Ecto neural progenitor cell (in vitro differentiated cells): ENCODE measurements around the gene RAD52.

ENCODE experiments used
- DNase-seq: peaks from one replicate; pipeline ENCODE4 v3.0.0-alpha.2; 2018; ENCODE audit warnings: low spot score

RAD52 gene

DNA sequence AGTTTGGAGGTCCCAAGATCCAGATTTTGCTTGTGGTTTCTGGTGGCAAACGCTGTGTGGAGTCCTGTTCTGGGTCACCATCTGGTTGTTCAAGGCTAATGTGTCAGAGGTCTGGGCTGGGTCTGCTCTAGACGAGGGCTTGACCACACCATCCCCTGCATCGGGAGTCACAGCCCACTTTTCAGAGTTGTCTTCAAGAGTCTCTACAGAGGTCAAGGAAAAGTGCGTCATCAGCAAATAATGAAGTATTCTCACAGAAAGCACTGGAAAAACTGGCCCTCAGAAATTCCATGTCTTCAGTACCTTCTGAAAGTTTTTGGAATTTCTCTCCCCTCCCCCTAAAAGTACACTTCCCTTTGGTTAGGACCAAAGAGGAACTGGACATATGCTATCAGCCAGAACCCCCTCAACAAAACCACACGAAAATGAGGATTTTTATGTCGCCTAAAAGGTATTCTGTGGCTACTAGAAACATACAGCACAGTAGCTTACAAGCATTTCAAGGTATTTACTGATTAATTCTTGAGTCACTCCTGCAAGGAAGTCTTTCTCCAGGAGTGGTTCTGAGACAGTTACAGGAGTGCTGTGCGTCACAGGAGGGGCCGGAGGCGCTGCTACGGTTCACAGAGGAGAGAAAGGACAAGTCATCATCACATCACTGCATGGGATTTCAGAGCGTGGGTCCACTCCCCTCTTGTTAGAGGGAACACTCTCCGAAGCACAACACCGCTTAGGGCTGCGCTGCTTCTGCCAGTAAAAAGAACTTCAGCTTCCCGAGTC, 35.4 kb downstream of the RAD52 start:
- no peak for DNase-seq

DNA sequence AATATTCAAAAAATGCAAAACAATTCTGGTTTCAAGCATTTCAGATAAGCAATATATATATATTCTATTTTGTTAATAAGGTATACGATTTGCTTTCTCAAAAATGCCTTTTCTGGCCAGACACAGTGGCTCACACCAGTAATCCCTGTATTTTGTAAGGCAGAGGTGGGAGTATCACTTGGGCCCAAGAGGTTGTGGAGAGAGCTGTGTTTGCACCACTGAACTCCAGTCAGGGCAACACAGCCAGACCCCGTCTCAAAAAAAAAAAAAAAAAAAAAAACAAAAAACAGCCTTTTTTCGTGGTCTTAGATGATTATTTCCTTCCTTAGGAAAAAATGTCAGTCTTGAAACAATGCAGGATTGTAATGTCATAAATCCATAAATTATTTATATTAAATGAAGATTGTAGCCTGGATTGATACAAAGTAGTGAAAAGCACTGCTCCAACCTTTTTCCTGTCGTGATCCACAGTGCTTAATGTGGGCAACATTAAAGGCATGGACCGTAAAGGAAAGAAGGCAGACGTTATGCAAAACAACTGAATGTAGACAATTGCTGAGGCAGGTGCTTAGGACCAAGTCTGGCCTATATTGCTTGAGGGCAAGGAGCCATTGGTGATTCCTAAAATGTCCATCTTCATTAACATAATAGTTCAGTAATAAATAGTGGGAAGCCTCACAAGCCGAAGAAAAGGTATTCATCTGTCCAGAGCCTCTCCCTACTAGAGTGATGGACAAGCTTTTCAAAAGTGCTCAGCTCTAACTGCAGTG, 36.8 kb downstream of the RAD52 start:
- no peak for DNase-seq

DNA sequence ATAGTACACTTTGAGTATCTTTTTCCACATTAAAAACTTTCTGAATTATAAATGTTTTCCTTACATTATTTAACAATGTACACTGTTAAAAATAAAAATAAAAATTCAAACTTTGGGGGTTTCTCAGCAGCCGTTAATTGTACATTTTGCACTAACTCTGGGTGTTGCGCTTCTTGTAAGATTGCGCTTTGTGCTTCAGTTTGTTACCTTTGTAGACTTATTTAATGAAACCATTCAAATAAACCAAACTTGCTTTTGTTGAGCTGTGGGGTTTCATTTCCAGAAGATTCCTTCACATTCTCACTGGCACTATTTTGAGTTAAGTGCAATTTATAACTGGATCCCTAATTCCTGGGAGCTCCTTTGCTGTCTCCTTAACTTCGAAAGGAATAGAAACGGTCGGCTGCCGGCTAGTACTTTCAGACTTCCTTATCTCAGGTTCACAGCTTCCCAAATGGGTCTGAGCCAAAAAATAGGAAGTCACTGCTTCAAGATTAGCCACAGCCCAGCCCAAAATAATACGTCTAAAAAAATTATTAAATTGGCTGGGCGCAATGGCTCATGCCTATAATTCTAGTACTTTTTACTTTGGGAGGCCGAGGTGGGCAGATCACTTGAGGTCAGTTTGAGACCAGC, 38.2 kb downstream of the RAD52 start:
- no peak for DNase-seq

DNA sequence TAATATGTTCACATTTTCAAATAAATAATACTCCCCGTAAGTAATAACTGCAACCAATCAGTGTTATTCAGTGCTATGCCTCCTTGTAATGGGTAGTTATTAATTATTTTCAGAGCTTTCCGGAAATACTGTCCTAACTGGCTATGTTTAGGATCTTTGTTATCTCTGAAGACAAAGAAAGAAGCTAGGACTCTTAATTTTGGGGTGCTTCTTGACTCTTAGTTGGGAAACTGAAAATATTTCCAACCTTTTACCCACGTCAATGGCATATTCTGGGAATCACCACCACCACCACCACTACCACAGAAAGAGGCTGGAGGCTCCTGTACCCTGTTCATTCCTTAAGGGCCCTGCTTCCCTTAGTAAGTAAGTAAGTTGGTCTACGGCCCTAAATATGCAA, 39.1 kb downstream of the RAD52 start:
- DNase-seq = no peak

DNA sequence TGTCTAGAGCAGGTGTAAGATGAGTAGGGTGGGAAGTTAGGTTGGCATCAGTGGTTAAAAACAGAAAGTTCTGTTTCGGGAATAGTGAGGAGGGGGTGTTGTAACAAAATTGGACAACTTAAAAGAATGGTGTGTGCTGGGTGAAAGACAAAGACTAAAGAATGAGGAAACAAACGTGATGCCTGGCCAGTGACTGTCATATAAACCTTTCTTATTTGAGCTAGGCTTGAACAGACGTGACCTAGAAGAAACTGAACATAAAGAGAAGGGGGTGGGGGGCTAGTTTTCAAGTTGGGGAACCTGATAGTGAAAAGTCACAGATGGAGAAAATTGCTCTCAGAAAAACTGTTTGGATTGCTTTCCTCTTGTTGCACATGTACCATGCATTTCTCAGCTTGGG, 39.6 kb downstream of the RAD52 start:
- DNase-seq = no peak

DNA sequence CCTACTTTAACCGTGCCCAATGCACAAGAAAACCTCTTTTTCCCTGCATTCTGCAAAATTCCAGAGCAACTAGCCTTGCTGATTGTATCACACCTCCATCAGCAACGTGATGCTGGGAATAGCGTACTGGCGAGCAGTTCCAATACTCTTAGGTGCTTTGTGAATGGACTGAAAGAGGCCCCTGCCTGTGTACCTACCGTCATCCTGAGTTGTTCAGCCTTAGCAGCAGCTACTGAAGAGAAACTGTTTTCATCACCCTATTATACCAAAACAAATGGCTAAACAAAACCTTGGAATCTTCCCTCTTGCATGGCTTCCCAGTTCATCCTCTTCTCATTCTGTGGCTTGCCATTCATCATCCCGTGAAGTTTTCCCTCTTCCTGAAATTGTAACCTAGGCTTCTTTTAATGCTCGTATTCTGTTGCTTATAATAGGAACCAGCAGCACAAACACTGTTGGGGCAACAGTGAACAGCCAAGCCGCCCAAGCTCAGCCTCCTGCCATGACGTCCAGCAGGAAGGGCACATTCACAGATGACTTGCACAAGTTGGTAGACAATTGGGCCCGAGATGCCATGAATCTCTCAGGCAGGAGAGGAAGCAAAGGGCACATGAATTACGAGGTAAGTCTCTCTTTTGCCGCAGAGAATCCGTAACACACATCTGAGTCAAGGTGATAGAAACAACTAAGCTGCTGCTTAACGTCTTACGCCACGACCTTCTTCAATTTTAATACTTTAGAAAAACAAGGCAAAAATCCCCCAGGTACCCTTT, 41.9 kb downstream of the RAD52 start:
- no peak for DNase-seq

DNA sequence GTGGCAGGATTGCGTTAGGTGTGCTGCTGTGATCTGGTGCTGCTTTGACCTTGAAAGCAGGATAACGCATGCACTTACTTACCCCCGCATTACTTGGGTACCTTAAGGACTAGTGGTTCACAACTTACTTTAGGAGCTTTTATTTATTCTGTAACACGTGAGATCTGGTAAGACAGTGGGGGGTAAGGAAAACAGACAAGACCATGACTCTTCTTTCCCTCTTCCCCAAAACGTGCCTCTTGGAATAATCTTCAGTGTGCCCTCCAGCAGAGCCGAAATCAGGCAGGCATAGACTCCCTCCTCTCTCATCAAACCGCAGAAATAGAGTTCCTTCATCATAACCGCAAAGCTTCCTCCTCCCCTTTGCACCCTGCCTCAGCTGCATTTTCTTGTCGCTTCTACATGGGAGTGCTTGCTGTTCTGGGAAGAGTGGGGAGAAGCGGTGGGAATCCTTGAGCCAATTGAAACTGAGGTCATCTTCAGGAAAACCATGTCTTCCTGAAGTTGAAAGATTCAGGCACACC, 43.4 kb downstream of the RAD52 start:
- no peak for DNase-seq

DNA sequence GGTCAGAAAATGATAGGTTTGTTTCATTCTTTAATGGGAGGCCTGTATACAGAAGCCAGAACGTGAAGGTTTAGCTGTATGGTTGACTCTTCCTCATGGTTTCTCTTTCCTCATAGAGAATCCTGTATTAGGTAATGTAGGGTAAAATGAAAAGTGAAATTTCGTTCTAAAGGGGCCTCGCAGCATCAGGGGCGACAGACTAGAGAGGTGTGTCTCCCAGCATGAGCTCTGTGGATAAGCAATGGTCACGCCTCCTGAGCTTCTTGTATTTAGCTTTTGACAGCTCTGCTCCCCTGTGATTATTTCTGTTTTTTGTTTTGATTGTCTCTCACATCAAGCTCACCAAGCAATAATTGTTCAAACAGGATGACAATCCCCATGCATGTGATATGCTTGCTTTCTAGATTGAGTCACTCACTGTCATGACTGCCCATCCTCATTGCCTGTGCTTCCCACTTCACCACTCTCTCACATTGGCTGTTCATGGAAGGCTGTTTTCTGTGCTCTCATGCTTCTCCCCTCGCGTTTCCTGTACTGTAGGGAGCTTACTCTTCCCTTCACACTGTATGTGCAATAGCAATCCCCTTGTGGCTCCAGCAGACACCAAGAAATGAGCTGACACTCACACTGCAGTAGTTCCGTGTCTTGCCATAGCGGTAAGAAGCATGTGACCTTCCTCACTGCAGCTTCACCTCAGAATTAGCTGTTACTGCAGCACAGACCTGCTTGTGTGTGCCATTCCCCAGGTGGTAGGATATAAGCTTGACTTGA, 44.0 kb downstream of the RAD52 start:
- DNase-seq = no peak

DNA sequence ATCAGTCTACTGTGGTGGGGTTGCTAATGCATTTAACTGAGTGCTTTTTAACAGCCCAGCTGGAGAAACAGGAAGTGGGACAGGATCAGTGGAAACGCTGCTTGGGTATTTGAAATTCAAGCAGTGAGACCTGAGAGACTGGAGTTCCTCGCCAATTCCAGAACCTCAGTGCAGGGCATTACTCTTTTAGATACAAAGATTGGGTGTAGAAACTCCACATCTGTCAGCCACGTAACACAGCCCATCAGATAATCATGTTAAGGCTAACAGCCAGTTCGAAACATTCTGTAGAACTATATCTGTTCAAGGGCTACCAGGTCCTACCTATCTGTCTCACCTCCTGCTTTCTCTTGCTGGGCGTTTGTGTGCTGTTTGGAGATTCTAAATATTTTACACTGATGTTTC, 45.5 kb downstream of the RAD52 start:
- no peak for DNase-seq

DNA sequence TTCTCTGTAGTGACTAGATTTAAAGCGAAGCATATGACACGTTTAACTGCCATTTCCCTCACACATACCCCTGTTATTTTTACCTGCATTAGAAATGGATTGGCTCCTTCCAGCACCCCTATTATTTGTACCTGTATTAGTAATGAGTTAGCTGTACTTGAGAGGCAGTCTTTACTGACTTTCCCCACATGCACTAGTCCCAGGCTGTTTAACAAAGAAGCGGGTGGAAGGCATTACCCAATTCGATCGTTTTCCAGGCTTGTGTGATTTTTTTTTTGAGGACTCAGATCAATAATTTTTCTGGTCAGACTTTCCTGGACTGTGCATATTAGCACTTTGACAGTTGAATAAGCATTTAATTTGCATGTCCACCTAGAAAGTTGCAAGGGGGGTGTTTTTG, 46.4 kb downstream of the RAD52 start:
- DNase-seq = no peak

DNA sequence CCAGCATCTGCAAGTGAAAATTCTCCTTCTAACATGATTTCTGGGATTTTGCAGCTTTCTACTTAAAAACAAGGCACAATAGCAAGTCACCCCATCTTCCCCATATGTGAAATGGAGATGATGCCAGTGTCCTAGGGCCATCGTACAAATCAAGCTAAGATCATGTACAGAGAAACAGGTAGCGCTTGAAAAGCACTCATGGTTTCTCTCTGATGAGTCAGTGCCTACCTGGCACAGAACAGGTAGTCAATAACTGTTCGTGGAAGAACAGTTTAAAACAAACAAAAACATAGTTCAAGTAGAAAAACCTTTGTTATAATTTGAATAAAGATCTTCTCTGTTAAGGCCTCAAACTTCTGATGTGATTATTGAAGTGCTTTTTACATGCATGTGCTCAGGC, 46.9 kb downstream of the RAD52 start:
- DNase-seq = no peak

DNA sequence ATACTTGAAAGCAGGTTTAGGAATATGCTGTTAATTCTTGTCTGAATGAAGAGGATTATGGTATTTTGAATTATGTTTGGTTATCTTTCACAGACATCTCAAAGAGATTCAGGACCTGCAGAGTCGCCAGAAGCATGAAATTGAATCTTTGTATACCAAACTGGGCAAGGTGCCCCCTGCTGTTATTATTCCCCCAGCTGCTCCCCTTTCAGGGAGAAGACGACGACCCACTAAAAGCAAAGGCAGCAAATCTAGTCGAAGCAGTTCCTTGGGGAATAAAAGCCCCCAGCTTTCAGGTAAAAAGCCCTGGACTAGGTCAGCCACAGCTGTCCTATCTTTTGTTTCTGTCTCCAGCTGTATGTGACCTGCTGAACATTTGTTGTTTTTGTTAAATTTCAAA, 52.1 kb downstream of the RAD52 start:
- DNase-seq = no peak

DNA sequence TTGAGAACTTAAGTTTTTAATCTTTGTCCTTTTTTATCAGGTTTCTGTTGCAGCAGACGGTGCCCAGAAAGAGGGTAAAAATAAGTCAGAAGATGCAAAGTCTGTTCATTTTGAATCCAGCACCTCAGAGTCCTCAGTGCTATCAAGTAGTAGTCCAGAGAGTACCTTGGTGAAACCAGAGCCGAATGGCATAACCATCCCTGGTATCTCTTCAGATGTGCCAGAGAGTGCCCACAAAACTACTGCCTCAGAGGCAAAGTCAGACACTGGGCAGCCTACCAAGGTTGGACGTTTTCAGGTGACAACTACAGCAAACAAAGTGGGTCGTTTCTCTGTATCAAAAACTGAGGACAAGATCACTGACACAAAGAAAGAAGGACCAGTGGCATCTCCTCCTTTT, 53.5 kb downstream of the RAD52 start:
- DNase-seq = no peak

DNA sequence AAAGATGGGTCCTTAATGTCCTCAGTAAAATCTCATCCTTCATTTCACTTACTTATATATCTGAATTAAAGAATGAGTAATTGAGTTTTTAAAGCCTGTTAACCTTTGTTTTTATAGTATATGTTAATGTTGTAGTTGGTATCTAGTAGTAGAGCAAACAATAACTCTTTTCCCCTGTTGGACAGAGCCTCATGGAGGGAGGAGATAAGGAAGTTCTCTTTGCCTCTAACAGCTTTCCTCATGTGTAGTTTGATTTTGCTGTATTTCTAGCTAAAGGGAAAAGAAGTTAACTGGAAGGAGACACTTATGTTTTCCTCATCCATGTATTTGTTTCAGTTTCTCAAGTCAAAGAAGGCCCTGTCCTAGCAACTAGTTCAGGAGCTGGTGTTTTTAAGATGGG, 55.3 kb downstream of the RAD52 start:
- DNase-seq = no peak

DNA sequence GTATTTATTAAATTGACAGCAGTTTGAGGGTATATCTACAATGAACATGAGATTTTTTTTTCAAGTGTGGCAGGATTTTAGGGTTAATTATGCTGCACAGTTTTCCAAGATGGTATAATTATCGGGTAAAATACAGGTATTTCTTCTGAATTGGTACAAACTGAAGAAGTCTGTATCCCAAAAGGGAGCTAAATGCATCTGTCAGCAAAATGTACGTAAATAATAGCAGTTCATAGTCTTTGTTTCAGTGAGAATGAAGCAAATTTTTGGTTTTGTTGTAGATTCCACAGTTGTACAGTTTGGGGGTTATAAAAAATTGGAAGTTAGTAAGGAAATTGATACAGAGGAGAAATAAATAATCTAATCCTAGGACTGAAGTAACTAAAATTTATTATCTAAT, 63.3 kb downstream of the RAD52 start:
- no peak for DNase-seq

DNA sequence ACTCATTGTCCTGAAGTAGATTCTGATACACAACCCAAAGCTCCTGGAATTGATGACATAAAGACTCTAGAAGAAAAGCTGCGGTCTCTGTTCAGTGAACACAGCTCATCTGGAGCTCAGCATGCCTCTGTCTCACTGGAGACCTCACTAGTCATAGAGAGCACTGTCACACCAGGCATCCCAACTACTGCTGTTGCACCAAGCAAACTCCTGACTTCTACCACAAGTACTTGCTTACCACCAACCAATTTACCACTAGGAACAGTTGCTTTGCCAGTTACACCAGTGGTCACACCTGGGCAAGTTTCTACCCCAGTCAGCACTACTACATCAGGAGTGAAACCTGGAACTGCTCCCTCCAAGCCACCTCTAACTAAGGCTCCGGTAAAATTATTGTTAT, 63.8 kb downstream of the RAD52 start:
- DNase-seq = no peak

DNA sequence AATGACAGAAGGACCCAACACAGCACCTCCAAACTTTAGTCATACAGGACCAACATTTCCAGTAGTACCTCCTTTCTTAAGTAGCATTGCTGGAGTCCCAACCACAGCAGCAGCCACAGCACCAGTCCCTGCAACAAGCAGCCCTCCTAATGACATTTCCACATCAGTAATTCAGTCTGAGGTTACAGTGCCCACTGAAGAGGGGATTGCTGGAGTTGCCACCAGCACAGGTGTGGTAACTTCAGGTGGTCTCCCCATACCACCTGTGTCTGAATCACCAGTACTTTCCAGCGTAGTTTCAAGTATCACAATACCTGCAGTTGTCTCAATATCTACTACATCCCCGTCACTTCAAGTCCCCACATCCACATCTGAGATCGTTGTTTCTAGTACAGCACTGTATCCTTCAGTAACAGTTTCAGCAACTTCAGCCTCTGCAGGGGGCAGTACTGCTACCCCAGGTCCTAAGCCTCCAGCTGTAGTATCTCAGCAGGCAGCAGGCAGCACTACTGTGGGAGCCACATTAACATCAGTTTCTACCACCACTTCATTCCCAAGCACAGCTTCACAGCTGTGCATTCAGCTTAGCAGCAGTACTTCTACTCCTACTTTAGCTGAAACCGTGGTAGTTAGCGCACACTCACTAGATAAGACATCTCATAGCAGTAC, 64.6 kb downstream of the RAD52 start:
- DNase-seq = no peak

DNA sequence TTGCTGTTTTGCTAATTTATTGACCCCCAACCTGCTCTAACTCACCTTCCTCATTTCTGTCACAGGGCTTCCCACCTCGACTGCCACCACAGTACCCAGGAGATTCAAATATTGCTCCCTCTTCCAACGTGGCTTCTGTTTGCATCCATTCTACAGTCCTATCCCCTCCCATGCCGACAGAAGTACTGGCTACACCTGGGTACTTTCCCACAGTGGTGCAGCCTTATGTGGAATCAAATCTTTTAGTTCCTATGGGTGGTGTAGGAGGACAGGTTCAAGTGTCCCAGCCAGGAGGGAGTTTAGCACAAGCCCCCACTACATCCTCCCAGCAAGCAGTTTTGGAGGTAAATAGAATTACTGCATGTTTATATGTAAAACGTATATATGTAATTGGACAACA, 68.8 kb downstream of the RAD52 start:
- DNase-seq = no peak

DNA sequence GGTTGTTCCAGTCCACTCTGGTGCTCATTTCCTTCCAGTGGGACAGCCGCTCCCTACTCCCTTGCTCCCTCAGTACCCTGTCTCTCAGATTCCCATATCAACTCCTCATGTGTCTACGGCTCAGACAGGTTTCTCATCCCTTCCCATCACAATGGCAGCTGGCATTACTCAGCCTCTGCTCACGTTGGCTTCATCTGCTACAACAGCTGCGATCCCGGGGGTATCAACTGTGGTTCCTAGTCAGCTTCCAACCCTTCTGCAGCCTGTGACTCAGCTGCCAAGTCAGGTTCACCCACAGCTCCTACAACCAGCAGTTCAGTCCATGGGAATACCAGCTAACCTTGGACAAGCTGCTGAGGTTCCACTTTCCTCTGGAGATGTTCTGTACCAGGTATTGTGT, 69.9 kb downstream of the RAD52 start:
- no peak for DNase-seq

DNA sequence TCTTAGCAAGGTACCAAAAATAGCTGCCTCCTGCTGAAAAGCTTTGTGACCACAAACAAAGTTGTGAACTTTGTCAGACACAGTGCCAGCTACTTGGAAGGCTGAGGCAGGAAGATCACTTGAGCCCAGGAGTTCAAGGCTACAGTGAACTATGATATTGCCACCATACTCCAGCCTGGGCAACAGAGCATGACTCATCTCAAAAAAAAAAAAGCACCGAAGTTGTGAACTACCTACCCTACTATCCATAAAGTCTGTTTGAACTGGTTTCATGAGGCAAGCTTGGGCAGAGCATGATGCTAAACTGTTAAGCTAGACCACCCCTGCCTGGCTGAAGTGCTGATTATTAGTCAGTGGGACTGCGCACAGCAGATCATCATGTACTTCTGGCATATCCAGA, 75.5 kb downstream of the RAD52 start:
- no peak for DNase-seq

DNA sequence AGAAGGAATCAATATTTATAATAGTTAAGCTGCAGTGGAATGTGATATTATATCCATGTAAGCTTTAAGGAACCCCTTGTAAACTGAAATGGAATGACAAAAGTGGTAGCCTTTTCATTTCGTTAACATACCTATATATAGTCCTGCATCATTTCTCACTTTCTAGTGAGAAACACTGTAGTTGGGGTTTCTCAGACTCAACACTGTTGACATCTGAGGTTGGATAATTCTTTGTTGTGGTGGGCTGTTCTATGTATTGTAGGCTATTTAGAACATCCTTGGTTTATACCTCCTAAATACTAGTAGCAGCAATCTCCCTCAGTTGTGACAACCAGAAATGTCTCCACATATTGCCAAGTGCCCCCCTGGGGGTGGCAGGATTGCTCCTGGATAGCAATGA, 79.1 kb downstream of the RAD52 start:
- DNase-seq = no peak
